ENCODE measurements around the gene SIRT6.
"Not testable (repeated sequence)": the region's sequence is repeated elsewhere in the genome, so short reads cannot be mapped to it uniquely, and the experiment has no call there.

The SIRT6 gene

DNA sequence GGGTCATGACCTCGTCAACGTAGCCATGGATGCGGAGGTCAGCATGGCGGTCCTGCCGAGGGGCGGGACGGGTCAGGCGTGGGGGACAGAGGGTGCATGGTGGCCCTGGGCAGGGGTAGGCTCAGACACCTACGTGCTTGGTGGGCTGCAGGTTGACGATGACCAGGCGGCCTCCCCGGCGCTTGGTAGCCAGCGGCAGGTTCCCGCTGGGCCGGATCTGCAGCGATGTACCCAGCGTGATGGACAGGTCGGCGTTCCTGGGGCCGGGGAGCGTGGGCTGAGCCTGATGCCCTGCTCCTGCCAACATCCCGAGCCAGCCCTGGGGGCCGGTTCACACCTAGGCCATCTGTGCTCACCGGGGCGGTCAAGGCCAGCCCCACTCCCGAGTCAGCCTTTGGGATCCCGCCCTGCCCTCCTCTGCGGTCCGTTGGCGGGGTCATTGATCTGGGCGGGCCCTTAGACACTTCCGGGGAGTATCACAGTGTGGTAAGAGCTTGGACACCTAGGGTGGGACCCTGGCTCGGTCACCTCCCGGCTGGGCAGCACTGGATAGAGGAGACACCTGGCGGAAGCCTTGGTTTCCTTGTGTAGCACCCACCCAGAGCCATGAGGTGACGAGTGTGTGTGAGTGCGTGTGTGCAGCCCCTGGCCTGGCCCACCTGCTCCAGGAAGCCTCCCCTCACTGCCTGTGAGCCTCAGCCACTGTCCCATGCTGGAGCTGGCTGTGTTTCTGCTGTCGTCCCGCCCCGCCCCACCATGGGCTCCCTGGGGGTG lies 7.3 kb downstream of the SIRT6 start:
- no peak for DNase-seq (ENCODE audit: low spot score)

DNA sequence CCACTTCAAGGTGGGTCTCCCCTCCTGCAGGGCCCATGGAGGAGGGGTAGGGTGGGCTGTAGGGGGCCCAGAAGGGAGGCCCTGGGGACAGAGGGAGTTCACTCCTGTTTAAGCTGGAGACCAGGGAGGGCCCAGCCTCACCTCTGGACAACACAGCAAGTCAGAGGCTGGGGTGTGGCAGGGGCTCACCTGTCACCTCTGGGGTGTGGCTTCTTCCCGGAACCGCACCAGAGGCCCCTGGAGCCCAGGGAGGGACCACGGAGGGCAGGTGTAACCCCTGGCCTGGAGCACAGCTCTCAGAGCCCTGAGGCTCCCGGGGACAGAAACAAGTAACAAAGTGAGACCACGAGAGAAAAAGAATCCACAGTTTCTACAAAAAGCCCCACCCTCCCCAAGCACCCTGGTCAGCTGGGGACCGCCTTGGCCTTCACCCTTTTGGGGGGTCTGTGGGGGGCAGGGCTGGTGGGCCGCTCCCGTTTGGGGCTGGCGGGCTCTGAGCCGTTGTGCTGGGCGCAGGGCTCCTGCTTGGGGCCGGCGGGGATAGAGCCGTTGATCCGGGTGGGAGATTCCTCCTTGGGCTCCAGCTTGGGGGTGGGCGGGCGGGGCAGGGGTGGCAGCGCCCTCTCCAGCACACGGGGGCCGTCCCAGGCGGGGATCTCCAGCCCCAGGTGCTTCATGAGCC lies 8.0 kb downstream of the SIRT6 start:
- DNase-seq (ENCODE audit: low spot score): no peak

DNA sequence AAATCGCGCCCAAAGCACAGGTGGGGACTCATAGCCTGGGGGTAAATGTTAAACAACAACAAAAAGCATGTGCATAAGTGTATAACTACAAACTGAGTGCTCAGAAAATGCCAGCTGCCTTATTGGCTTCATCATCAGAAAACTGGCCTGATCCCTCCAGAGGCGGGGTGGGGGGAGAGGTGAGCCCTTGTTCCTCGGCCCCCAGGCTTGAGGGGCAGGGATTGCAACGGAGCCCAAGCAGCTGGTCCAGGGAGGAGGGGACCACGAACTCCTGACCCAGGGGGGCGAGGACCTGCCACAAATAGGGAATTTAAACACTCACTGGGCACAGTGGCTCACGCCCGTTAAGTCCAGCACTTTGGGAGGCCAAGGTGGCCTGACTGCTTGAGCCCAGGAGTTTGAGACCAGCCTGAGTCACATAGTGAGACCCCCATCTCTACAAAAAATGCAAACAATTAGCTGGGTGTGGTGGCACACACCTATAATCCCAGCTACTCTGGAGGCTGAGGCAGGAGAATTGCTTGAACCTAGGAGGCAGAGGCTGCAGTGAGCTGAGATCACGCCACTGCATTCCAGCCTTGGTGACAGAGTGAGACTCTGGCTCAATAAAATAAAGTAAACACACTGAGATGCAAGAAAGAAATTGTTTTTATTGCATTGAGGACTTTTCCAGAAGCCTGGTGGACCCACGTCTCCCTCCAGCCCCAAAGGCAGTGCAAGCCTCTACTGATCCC lies 8.7 kb downstream of the SIRT6 start:
- no peak for DNase-seq (ENCODE audit: low spot score)

DNA sequence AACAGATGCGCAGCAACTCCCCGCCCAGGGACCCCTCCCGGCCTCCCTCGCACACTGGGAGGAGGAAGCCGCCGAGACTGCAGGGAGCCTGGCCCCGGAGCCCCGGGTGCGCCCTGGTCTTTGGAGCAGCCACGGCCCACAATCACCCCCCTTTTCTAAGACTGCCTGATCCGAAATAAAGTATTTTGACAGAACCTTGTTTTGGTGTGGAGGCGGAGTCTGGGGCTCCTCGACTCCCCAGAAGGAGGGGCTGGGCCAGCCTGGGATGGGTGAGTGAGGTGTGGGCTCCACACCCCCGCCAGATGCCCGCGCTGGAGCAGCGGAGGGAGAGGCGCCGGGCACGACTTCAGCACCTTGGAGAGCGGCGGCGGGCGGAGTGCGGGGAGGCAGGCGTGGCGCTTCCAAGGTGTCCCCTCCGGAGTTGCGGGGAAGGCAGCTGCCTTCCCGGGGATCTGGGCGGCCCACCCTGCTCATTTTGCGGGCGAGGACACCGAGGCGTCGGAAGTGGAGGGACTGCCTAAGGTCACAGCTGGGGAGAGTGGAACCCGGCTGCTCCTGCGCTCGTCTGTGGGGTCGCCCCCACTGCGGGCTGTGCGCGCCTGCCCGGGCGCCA lies 9.4 kb downstream of the SIRT6 start:
- peak; percentile 31 for DNase-seq (ENCODE audit: low spot score)

DNA sequence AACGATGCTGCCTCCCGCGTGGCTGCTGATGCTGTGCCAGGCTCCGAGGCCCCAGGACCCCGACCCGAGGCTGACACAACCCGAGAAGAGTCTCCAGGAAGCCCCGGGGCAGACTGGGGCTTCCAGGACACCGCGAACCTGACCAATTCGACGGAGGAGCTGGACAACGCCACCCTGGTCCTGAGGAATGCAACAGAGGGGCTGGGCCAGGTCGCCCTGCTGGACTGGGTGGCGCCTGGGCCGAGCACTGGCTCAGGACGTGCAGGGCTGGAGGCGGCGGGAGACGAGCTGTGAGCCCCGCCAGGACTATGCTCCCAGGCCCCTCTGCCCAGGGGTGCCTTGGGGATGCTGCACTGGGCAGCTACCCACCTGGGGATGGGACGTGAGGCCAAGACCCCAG lies 10.7 kb downstream of the SIRT6 start:
- DNase-seq (ENCODE audit: low spot score): no peak

DNA sequence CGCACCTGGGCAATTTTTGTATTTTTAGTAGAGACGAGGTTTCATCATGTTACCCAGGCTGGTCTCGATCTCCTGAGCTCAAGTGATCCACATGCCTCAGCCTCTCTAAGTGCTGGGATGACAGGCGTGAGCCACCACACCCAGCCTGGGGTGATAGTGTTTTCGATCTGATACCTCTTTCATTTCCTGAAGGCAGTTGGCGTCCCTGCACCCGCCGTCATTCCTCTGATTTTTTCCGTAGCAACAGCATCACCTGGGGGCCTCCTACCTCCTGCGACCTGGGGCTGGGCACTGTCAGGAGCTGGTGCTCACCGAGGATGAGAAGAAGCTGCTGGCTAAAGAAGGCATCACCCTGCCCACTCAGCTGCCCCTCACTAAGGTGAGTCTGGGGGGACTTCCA lies 18.1 kb downstream of the SIRT6 start:
- no peak for DNase-seq (ENCODE audit: low spot score)

DNA sequence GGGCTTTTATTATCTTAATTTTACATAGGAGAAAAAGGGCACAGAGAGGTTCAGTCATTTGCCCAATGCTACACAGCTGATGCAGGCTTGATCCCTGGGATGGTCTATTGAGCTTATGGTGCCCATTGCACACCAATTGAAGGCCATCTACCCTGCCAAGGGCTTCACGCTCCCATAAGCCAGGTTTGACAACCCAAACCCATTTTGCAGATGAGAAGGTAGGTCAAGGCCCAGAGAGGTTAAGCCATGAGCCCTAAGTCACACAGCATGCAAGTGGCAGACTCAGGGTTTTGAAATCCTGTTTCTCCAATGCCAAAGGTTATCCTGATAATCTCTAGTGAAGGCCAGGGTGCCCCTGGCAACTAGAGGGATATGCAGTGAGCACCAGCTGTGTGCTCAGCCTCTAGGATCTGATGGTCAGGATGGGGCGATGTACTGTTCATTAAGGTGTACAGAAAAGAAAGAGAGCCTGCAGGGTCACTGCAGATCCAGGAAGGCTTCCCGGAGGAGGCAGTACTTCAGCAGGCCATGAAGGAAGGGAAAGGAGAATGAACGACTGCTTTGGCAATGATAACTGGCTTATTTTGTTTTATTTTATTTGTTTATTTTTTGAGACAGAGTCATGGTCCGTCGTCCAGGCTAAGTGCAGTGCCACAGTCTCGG lies 20.8 kb downstream of the SIRT6 start:
- no peak for DNase-seq (ENCODE audit: low spot score)

DNA sequence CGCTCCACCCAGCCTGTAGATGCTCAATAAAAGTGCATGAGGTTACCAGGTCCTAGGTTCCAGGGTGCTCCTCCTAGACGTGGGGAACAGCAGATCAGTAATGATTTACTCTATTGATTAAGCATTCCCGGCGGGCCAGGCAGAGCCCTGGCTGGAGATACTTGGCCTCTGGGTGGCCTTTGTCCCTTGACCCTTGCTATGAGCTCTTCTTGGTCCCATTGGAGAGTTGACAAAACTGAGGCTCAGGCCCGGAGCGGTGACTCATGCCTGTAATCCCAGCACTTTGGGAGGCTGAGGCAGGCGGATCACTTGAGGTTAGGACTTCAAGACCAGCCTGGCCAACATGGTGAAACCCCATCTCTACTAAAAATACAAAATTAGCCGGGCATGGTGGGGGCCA lies 24.4 kb downstream of the SIRT6 start:
- not testable (repeated sequence) for DNase-seq (ENCODE audit: low spot score)

DNA sequence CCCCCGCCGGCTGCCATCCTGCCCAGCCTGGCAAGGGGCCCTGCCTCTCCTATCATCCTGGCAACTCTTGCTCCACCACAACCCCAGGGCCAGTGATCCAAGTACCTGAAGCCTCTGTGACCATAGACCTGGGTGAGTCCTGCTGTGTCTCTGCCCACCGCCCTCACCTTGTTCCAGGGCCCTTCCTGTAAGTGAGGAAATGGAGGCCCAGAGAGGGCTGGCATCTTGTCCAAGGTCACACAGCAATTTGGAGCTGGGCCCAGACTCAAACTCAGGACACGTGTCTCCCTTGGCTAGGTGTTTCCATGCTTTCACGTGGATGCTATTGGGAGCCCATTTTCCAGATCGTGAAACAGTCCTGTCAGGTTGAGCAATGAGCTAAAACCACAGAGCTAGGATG lies 25.2 kb downstream of the SIRT6 start:
- no peak for DNase-seq (ENCODE audit: low spot score)

DNA sequence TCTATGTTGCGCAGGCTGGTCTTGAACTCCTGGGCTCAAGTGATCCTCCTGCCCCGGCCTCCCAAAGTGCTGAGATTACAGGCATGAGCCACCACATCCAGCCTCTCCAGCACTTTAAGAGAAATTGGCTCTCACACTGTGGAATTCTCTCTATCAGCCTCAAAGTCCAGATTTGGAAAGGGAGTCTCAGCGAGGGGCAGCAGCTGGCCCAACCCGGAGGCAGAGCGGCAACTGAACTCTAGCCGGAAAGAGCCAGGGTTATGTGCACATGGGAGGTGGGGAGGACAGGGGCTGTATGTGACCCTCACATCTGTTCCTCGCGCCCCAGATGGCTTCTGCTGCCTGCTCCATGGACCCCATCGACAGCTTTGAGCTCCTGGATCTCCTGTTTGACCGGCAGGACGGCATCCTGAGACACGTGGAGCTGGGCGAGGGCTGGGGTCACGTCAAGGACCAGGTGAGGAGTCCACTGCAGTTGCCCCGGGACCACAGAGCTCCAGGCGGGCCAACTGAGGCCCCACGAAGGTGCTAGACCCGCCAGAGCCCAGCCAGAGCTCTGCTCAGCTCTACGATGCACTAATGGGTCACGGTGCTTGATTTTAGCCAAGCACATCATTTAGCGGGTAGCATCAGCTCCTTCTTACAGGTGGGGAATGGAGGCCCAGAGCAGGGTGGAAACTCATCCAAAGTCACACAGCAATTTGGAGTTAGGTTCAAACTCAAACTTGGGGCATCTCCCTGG lies 27.6 kb downstream of the SIRT6 start:
- DNase-seq (ENCODE audit: low spot score): no peak

DNA sequence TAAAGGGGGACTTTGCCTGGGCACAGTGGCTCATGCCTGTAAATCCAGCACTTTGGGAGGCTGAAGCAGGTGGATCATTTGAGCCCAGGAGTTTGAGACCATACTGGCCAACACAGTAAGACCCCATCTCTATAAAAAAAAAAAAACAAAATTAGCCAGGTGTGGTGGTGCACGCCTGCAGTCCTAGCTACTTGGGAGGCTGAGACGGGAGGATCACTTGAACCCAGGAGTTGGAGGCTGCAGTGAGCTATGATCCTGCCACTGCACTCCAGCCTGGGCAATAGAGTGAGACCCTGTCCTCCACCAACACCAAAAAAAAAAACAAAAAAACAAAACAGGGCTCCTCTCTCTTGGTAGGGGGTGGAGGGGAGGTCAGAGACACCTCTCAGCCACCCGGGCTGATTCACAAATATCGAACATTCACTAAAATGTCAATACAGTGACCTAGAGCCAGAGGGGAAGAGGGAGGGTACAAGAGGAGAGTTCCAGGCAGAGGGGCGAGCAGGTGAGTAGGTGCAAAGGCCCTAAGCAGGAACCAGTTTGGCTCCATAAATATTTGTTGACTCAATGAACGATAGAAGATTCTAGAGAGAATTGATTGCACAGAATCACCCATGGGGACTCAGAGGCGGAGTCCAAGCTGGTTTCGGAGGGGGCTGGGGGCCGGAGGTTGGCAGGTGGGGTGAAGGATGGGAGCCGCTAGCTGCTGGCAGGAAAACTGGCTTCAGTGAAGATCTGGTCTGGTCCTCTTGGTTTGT lies 29.9 kb downstream of the SIRT6 start:
- DNase-seq (ENCODE audit: low spot score): no peak

DNA sequence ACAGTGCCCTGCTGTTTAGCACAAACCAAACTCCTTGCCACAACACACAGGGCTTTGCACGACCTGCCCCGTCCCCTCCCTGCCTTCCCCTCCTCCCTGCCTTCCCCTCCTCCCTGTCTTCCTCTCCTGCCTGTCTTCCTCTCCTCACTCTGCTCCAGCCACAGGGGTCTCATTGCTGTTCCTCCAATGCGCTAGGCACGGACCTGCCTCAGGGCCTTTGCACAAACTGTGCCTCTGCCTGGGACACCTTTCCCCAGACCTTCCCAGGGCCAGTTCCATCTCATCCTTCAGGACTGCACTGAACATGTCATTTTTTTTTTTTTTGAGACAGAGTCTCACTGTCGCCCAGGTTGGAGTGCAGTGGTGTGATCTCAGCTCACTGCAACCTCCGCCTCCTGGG lies 30.7 kb downstream of the SIRT6 start:
- DNase-seq (ENCODE audit: low spot score): no peak

DNA sequence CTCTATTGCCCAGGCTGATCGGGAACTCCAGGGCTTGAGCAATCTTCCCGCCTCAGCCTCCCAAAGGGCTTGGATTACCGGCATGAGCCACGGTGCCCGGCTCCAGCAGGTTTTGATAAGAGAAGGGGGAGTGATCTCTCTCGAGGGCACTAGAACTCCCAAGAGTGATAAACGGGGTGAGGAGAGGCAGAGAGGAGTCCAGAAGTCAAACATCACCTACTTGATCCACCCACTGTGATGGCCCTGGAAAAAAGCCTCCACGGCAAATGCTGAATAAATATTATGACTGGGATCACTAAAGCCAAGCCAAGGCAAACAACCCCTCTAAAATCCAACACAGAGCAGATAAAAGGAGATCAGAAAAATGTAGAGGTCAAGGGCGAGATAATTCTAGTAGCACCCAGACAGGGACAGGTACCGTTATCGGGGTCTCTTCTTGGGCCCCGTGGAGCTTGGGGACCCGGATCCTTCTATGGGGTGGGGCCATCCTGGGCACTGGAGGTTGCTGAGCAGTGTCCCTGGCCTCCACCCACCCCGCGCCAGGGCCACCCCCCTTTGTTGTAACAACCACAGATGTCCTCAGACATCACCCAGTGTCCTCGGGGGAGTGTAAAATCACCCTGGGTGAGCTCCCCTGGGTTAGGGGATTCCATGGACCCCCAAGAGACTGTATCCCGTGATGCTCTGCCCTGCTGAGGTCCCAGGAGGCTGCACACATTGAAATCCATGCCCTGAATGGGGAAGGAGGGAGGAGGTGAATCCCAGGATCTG lies 32.7 kb downstream of the SIRT6 start:
- DNase-seq (ENCODE audit: low spot score): no peak

DNA sequence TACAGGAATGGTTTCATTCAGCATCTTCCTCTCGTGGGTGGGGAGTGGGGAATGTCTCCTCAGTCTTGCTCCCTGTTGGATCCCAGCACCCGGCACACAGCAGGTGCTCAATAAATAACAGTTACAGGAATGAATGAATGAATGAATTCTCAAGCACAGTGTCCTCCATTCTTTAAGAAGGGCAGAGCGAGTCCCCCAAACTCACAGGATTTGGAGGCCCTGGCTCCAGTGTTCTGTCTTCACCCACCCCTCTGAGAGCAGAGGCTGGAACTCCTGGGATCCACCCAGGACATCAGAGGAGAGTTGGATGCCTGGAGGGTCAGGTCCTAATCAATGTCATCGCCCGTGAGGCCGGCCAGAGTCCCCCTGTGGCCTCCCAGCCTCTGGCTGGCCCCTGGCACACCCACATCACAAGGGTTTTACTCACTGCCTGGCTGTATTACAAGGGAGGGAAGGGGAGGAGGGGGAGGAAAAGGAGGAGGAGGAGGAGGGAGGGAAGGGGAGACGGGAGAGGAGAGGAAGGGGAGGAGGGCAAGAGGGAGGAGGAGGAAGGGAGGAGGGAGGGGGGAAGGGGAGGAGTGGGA lies 37.6 kb downstream of the SIRT6 start:
- DNase-seq (ENCODE audit: low spot score): no peak

DNA sequence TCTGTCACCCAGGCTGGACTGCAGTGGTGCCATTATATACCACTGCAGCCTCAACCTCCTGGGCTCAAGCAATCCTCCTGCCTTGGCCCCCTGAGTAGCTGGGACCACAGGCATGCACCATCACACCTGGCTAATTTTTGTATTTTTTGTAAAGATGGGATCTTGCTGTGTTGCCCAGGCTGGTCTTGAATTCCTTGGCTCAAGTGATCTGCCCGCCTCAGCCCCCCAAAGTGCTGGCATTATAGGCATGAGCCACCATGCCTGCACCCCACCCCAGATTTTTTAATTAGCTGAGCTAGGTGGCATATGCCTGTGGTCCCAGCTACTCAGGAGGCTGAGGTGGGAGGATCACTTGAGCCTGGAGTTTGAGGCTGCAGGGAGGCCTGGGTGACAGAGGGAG lies 39.4 kb downstream of the SIRT6 start:
- not testable (repeated sequence) for DNase-seq (ENCODE audit: low spot score)

DNA sequence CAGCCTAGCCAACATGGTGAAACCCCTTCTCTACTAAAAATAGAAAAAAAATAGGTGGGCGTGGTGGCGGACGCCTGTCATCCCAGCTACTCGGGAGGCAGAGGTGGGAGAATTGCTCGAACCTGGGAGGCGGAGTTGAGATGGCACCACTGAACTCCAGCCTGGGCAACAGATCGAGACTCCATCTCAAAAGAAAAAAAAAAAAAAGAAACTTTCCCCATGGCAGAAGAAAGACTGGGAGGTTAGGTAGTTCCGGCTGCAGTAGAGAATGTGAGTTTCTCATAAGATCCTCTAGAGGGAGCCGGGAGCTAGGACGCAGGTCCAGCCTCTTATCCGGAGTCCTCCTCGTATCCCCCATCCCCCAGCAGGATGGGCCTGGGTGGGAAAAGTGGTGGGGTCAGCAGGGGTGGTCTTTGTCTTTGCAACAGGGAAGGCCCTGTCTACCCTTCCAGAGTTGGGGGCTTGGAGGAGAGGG lies 42.1 kb downstream of the SIRT6 start:
- DNase-seq (ENCODE audit: low spot score): peak; percentile 70

DNA sequence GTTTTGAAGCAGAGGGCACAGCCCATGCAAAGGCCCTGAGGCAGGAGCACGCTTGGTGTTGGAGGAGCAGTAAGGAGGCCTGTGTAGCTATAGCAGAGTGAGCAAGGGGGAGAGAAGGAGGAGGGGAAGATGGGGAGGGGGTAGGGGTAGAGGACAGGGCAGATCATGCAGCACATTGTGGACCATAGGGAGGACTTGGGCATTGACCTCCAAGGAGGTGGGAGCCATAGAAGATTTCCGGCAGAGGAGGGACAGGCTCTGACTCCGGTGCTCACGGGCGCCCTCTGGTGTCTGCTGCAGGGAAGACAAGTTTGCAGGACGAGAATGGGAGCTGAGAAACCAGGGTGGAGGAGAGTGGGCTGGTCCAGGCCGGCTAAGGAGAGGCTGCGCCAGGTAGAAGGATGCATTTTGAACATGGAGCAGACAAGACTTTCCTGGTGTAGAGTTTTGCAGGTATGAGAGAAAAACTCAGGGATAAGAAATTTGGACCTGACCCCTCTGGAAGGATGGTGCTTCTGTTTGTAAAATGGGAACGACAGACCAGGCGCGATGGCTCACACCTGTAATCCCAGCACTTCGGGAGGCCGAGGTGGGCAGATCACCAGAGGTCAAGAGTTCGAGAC lies 42.6 kb downstream of the SIRT6 start:
- DNase-seq (ENCODE audit: low spot score): peak; percentile 83

DNA sequence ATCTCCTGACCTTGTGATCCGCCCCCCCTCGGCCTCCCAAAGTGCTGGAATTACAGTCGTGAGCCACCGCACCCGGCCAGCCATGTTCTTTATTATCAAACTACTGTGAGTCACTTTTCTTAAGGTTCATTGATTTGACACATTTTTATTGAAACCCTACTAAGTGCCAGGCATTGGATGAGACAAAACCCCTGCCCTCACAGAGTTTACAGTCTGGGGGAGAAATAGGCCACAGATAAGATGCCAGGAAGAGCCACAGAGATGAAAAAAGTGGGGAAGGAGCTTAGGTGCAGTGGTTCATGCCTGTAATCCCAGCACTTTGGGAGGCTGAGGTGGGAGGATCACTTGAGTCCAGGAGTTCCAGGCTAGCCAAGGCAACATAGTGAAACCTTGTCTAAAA lies 43.9 kb downstream of the SIRT6 start:
- DNase-seq (ENCODE audit: low spot score): no peak

DNA sequence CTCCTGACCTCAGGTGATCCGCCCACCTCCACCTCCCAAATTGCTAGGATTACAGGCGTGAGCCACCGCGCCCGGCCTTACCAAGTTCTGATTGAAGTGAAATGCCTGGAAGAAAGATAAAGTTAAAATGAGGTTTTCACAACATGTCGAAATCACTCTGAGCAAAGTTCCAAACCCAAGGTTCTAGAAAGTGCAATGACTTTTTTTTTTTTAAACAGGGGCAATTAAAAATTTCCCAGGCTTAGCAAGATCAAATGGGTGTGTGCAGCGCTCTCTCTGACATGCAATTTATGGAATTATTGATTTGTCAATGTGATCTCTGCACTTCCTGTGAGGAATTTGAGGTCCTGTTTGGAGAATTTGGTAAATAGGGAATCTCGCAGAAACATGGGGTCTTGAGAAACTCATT lies 45.7 kb downstream of the SIRT6 start:
- no peak for DNase-seq (ENCODE audit: low spot score)
